GM18499 (cell line): ENCODE results near the gene MTG1.

Experiments
- ATAC-seq: cut with Tn5 transposase; IDR thresholded peaks from one replicate; pipeline ENCODE4 v1.9.1; 2021; ENCODE audit warnings: moderate number of reproducible peaks; ENCODE audit not compliant: insufficient read depth, unreplicated experiment

Gene MTG1, protein sequence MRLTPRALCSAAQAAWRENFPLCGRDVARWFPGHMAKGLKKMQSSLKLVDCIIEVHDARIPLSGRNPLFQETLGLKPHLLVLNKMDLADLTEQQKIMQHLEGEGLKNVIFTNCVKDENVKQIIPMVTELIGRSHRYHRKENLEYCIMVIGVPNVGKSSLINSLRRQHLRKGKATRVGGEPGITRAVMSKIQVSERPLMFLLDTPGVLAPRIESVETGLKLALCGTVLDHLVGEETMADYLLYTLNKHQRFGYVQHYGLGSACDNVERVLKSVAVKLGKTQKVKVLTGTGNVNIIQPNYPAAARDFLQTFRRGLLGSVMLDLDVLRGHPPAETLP

DNA sequence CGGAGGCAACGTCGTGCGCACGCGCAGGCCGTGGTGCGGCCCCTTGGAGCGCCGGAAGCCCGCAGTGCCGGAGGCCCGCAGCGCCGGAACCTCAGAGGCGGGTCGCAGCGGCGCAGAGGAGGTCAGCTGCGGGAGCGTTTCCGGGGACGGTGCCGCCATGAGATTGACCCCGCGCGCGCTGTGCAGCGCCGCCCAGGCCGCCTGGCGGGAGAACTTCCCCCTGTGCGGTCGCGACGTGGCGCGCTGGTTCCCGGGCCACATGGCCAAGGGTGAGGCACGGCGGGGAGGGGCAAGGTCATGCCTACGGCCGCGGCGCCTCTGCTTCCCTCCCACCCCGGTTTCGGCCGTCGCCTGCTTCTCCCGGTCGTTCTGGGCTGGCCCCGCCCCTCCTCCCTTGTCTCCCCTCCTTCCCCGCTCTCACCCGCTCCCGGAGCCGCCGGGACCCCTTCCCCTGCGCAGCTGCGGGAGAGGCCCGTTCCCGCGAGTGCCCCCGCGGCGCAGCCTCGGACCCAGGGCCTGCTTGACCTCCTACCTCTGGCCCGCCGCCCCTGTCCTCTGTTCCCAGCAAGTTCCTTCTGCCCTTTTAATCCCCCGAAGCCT lies at the start of gene MTG1:
MTG1 (plus strand) TSS at position 94 of the 600 bp plus-strand sequence; CDS start at position 158, 64 bp downstream.
- ATAC-seq, result peak; percentile 31

DNA sequence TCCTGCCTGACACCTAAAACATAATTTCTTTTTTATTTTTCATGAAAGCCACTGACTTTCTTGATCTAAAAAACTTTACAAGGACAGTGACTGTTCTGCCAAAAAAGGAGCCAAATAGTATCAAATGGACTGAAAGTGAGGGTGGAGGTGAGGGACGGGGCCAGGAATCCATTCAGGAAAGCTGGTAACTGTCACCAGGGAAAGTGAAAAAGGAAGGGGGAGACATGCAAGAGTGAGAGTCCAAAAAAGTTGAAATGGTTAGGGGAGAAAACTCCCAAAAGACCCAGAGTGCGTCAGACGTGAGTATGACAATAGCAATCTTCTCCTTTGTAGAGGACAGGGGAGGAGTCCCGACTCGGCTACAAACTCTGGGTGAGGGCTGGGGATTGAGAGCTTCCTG lies 49.7 kb upstream of the MTG1 start:
- no peak for ATAC-seq

DNA sequence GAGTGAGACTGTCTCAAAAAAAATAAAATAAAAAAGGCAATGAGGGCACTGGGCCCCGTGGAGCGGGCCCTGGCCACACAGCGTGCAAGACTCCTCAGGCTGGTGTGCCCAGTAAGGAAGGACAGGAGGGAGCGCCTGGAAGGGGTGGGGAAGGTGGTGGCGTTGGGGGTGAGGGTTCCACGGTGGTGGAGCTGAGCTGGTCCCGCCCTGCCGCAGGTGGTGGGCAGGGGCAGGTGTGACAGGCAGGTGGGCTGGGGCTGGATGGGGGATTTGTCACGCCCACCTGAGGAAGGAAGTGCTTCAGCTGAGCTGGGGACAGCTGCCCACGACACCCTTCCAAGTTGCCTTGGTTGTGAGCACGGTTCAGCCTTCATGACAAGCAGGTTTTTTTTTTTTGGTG lies 47.5 kb upstream of the MTG1 start:
- ATAC-seq, result no peak

DNA sequence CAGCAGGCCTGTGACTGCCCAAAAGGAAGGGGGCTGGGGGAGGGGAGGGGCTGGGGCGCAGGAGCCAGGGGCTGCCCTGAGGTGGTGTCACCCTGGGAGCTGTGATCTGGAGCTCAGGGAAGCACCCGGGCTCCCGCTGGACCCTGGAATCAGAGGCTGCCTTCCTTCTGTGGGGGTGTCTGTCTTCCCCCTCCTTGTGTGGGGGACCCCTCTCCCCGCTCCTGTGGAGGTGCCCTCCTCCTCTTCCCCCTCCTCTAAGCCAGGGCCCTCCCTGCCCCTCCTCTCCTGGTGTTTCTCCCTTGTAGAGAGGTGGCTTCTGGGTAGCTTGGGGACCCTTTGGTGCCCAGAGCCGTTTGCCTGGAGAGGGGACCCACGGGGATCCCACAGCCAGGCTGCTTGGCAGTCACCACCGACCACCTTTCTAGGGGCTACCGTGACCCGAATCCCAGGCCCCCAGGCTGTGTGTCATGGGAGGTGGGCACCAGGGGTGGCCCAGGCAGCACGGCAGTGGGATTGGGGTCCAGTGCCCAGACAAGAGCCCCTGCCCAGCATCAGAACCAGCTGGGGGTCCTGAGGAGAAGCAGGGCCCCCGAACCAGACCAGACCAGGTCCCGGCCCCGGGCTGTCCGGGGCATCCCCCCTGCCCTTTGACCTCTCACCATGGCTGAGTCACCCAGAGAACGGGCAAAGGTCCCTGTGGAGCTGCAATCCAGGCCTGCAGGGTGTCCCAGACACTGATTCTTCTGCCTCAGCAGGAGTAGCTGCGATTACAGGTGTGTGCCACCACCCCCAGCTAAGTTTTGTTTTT lies 46.0 kb upstream of the MTG1 start:
- no peak for ATAC-seq

DNA sequence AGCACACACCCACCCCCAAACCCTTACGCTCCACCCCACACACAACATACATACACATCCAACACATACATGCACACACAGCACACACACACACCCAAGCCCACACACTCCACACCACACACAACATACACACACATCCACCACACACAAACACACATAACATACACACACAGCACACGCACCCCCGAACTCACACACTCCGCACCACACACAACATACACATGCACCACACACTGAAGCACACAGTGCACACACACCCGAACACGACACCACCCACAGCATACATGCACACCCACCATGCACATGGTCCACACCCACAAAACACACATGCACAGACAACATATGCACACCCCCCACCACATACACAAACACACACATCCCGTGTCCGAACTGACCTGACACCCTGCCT lies 44.8 kb upstream of the MTG1 start:
- ATAC-seq, result no peak

DNA sequence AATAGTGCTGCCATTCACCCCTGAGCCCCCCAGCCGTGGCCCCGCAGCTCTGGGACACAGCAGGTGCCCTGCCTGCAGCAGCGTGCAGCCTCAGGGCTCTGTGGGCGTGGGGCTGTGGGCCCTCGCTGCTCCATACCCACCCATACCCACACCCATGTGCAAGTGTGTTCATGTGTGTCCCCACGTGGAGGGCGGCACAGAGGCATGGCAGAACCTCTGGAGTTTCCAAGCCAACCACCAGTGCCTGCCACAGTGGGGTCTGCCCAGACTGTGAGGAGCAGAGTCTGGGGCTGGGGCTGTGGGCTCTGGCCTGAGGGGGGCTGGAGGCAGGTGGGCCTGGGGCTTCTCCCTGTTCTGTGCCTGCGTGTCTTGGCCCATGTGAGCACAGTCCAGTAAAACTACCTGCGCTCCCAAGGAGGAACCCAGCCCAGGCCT lies 44.4 kb upstream of the MTG1 start:
- no peak for ATAC-seq

- no peak for ATAC-seq
Measured at GRCh38 chr10:133350283-133350949, 43.5 kb upstream of the MTG1 start.

DNA sequence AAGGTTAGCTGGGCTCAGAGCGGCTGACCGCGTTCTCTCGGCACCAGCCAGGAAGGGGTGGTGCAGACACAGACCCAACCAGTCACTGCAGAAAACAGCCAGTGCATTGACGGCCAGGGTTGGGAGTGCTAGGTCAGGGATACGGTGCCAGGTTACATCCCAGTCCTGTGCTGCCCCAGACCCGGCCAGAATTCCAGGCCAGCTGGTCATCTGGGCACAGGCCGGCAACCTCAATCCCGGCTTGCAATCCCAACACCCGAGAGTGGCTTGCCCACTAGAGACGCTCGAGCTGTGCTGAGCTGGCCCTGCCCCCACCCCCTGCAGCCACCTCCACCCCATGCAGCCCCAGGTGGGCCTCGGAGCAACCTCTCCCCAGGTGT lies 43.0 kb upstream of the MTG1 start:
- no peak for ATAC-seq

GRCh38 chr10:133351408-133352318 lies 42.3 kb upstream of the MTG1 start:
- ATAC-seq, result no peak

DNA sequence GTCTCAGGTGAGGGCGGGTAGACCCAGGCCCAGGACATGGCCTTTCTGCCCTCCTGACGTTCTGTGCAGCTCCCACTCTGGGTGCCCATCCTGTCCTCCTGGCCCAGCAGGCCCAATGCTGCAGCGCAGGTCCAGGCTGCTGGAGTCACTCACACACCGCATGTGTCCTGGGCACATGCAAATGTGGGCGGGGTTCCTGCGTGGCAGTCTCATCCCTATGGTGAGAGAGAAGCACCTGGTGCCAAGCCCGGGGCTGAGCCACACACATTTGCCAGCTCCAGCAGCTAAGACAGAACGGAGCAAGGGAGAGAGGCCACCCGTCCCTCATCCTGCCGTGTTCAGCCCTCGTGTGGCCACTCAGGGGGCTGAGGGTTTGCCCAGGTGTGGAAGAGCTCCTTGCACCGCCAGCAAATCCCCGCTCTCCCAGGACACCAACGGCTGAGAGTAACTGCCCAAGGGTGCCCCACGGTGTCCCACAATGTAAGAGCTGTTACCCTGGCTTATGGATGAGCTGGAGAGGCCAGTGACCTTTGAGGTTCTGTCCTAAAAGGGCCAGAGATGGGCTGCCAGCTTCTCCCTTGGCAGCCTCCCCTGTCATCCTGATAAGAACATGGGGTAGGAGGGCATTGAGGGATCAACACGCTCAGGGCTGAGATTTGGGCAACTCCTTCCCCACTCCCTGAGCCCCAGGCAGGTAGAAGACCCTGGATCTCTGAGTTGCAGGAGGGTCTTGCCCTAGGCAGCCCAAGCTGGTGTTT lies 40.6 kb upstream of the MTG1 start:
- no peak for ATAC-seq

- ATAC-seq, result no peak
Measured at GRCh38 chr10:133353988-133354605, 39.9 kb upstream of the MTG1 start.

DNA sequence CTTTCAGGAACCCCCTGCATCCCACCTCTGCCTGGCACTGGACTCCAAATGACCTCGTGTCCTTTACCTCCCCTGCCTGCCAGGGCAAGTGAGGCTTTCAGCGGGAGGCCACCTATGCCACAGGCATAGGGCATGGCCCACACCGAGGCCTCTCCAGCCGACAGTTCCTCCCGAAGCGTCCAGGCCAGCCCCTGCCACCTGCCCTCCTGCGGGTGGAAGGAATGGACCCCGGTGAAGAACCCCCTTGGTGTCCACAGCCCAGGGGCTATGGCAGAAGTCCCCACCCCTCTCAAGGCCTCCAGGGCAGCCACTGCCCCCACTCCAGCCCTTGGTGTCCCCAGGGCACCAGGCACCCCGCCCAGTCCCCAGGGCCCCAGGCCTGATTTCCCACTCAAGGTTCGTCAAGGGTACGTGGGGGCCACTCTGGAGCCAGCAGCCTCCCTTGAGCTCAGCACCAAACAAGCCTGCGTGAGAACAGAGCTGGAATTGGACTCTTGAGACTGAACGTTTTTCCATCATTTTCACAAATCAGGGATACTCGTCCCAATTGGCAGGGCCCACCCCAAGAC lies 39.2 kb upstream of the MTG1 start:
- no peak for ATAC-seq

DNA sequence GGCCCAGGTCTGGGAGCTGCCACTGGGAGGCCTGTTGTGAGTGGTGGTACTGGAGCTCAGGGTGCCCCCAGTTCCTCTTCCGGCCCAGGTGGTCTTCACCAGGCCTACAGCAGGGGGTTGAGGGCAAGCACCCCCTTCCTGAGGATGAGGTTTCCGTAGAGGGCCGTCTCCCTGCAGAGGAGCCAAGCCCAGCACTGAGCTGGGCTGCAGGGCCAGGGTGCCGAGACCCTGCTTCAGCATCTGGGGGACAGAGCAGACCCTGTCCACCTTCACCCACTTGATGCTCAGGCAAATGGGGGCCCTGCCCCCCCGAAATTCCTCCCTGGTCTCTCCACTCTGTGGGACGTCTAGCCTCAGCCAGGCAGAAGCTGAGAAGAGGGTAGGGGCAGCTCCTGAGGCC lies 38.7 kb upstream of the MTG1 start:
- ATAC-seq, result no peak

DNA sequence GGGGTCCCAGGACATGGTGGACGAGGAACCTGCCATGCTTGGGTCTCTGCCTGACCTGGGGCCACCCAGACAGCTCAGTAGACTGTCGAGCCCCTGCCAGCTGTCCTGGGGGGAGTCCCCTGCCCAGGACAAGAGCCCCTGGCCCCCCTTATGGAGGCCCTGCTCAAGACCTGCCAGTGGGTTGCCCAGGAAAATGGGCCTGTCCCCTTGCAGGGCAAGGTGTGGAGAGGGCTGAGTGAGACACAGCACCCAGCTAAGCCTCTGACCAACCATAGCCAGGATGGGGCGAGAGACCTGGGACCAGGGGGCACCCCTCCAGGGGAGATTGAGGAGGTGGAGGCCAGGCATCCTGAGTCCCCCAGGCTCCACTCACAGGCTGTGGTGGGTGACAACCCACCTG lies 38.0 kb upstream of the MTG1 start:
- ATAC-seq, result no peak

DNA sequence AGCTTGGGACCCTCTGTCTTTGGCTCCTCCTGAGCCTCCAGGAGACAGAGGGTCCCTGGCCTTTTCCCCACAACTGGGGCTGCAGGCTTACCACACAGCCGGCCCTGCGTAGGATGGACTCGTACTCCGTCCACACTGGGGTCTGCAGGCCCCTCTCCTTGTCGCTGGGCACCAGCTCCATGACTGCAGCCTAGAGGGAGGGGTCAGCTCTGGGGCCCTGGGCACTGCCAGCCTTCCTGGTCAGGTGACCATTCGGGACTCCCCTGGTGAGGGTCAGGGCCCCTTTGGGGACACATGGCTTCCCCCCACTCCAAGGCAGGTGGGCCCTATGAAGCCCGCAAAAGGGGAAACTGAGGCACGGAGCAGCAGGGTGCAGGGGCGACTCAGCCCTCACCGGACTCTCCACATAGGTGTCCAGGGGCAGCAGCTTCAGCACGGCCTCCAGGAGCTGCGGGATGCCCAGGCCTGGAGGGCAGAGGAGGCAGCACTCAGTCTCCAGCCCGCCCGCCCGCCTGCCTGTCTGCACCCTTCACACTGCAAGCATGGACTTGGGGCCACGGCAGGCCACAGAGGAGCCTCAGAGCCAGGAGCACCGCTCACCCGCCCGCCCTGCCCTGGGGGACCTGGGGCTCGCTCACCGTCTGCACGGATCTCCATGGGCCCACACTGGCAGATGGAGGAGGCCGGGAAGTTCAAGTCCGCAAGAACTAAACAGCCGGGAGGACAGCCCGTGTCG lies 37.2 kb upstream of the MTG1 start:
- no peak for ATAC-seq

DNA sequence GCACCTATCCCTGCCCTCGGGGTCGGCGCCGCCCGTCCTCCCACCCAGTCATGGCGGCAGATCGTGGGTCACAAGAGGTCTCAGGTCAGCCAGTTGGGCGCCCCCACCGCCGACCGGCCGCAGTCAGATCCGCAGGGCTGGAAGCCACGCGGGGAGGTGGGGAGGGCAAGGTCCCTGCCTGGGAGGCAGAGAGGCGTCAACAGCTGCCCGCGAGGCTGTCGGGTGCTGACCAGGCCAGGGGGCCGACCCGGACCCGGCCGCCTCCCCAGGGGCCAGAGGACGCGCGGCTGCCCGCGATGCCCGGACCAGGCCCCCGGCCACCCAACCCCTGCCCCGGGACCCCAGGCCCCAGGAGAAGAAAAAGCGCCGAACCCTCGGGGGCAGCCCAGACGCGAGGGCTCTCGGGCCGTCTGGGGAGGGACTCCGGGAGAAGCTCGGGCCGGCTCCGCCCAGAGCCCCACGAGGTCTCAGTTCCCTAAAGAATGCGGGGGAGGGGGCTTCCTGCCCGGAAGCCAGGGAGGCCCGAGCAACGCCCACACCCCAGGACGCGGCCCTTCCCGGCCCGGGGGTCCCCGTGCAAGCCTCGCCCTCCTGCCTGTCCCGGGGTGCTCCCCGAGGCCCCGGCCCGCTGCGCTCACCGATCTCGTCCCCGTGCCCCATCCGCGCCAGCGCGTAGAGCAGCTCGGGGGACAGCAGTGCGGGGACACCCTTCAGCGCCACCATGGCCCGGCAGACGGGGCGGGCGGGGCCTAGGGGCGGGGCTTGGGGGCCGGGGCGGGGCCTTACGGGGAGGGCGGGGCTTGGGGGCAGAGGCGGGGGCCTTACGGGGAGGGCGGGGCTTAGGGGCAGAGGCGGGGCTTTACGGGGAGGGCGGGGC lies 36.4 kb upstream of the MTG1 start, which contains the start of gene FUOM:
FUOM (minus strand) TSS at position 735 of the 877 bp plus-strand sequence; CDS start at position 723, 12 bp downstream.
- ATAC-seq, result no peak
